GM18526 (cell line): Measurements from ENCODE around the gene RTN4RL1.

Experiments
- POLR2A ChIP-seq: IDR thresholded peaks from 3 replicates; pipeline ENCODE4 v1.6.1; 2011; ENCODE audit not compliant: insufficient read length; ENCODE audit errors: extremely low read depth

The RTN4RL1 gene

GRCh38 chr17:2011411-2012371 lies 13.4 kb downstream of the RTN4RL1 start:
- TF ChIP-seq POLR2A = no peak

- TF ChIP-seq POLR2A = no peak
Measured at GRCh38 chr17:2009737-2010136, 15.4 kb downstream of the RTN4RL1 start.

GRCh38 chr17:2008332-2009126 lies 16.6 kb downstream of the RTN4RL1 start:
- no peak for TF ChIP-seq POLR2A

- TF ChIP-seq POLR2A = no peak
Measured at GRCh38 chr17:2004435-2004952, 20.6 kb downstream of the RTN4RL1 start.

DNA sequence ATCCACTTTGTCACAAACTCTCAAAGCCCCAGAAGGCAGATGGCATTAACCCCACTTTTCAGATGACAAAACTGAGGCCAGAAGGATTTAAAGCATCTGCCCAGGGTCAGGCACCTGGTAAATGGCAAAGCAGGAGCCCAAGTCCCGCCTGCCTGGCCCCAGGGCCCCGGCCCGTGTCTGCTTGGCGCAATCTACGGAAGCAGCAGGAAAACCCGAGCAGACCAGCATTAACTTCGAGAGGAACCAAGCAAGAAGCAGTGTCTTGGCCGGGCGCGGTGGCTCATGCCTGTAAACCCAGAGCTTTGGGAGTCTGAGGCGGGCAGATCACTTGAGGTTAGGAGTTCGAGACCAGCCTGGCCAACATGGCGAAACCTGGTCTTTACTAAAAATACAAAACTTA lies 21.6 kb downstream of the RTN4RL1 start:
- TF ChIP-seq POLR2A = no peak

DNA sequence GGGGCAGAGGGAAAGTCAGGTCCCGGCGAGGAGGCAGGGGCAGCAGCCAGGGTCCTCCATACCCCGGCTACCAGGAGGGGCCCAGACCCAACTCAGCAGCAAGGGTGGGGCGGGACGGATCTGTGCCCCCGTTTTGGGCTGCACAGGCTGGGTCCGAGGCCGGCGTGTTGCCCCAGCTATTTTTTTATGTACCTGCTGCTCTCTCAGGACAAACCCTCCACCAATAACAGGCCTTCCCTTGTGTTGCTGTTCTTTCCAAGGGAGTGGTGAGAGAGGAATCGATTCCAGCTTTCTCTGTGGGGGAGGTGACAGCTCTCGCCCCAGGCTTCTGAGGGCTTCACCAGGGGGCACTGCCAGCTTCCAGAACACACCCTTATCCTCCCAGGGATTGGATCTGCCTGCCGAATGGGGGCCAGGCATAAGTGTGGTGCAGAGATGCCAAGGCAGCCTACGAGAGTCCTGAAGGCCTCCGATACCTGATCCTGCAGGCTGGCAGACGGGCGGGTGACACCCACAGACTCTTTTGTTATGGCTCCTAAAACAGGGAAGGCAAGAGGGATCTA lies 22.3 kb downstream of the RTN4RL1 start:
- TF ChIP-seq POLR2A = no peak

GRCh38 chr17:1999557-2000251 lies 25.4 kb downstream of the RTN4RL1 start:
- TF ChIP-seq POLR2A = no peak

DNA sequence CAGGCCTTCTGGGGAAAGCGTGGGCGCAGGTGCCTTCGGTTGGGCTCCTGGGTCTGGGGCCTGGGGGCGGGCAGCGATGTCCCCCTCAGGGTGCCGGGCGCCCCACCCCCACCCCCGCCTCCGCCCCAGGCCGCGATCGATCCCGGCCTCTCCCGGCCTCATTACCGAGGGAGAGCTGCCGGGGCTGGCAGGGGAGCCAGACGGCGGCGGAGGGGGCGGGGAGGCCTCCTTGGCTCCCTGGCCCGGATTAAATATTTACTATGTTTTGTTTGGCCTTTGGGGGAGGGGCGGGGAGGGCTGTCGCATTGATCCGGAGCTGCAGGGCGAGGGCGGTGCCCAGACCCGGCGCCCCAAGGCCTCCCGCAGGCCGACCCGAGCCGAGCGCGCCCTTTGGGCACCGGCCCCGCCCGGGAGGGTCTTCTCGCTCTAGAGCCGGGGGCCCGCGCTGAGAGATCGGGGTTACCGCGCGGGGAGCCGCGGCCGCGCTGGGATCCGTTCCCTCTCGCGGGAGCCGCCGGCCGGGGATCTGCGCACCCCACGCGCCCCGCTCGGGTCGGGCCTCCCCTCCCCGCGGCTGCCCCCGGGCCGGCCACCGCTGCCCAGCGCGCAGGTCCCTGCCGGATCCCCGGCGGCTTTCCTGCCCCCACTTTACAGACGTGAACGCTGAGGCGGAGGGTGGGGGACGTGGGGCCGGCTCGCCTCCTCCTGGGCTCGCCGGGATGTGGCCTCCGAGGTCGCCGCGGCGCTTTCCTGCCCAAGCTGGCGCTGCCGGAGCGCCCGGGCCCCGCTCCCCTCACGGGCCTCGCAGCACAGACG lies 27.0 kb downstream of the RTN4RL1 start:
- TF ChIP-seq POLR2A = no peak

- TF ChIP-seq POLR2A = no peak
Measured at GRCh38 chr17:1997289-1997926, 27.7 kb downstream of the RTN4RL1 start.

GRCh38 chr17:1996800-1997288 lies 28.3 kb downstream of the RTN4RL1 start:
- no peak for TF ChIP-seq POLR2A

GRCh38 chr17:1995907-1996799 lies 29.0 kb downstream of the RTN4RL1 start:
- TF ChIP-seq POLR2A = no peak

DNA sequence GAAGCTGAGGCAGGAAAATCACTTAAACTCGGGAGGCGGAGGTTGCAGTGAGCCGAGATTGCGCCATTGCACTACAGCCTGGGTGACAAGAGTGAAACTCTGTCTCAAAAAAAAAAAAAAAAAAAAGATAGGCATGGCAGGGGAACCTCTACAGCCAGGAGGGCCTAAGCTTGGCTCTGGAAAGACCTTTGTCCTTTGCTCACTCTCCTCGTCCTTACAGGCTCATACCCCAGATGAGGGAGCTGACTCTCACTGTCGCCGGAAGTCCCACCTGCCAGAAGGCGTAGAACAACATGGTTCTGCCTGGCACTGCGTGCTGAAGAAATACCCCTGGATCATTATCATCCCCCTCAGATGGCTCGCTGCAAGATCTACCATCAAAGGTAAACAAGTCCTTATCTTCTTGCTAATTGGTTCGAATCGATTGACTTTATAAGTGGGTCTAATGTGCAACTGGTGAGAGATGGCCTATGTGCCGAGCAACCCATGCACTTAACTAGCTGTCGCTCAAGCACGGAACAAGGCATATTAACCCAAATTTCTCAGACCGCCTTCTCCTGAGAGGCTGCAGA lies 29.7 kb downstream of the RTN4RL1 start:
- no peak for TF ChIP-seq POLR2A
